ENCODE measurements around the gene CELF2. TPM values are rescaled to one million over a fixed set of nuclear protein-coding genes. Genes with fewer than 3 reads are reported as not detected.

Gene CELF2
- total RNA-seq, 1 donor from 2014 or later, result 14.4 TPM

DNA sequence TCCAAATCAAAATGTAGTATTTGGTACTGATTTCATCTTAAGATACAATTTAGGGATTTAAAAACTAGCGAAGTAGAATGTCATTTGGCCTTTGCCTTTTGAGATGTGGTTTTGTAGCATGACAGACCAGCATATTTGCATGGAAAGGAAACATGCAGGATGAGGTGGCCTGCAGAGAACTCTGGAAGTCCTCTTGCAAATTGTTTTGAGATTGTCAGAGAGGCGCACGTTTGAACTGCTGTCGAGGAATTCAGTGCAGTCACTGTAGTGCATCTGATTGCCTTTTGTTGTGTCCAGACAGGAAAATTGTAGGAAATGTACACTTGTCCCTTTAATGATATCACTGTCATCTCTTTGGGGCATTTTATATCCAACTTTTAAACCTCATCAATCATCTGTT is 136.7 kb downstream of the CELF2 start:
- Mint-ChIP-seq H3K4me1 (ENCODE audit: unreplicated experiment) (peaks cover 26% of the 10 kb centered on the region), H3K9me3 (no peaks in the 10 kb centered on the region), H3K27ac (no peak overlapping the region), H3K4me3 (no peak overlapping the region), H3K36me3 (no peaks in the 10 kb centered on the region), H3K27me3 (peaks cover 86% of the 10 kb centered on the region)
- TF ChIP-seq, protein P1, sequence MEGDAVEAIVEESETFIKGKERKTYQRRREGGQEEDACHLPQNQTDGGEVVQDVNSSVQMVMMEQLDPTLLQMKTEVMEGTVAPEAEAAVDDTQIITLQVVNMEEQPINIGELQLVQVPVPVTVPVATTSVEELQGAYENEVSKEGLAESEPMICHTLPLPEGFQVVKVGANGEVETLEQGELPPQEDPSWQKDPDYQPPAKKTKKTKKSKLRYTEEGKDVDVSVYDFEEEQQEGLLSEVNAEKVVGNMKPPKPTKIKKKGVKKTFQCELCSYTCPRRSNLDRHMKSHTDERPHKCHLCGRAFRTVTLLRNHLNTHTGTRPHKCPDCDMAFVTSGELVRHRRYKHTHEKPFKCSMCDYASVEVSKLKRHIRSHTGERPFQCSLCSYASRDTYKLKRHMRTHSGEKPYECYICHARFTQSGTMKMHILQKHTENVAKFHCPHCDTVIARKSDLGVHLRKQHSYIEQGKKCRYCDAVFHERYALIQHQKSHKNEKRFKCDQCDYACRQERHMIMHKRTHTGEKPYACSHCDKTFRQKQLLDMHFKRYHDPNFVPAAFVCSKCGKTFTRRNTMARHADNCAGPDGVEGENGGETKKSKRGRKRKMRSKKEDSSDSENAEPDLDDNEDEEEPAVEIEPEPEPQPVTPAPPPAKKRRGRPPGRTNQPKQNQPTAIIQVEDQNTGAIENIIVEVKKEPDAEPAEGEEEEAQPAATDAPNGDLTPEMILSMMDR (conservative IDR thresholded peaks at IDR 0.05), result no peak
- DNase-seq (ENCODE audit: extremely low spot score, unreplicated experiment), result no peak

DNA sequence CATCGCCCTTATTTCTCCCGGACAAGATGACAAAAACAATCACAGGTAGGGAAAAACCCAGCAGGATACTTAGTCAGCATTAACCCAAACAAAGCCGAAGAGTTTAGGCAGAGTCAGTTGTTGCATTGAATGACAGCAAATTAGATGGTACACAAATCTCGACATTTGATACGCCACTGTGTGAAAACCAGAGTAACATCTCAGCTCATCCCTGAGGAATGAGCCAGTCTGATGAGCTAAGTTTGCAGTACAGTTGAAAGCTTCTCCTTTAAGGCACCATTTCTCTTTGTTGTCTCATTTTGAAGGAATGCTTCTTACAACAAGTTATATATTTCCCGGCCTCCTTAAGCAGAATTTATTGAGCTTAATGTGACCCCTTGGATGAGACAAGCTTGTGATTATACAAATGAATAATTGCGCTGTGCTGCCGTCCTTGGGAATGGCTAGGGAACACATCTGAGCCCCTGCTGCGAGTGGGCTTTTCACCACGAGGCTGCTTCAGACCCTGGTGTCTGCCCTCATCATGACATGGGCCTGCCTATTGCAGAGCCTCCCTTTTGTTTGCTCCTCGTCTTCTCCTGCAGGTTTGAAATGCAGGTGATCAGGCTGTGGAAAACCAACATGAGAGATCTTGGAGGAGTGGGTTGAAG is 137.3 kb downstream of the CELF2 start:
- H3K4me1 Mint-ChIP-seq (ENCODE audit: unreplicated experiment), result peaks cover 21% of the 10 kb centered on the region

DNA sequence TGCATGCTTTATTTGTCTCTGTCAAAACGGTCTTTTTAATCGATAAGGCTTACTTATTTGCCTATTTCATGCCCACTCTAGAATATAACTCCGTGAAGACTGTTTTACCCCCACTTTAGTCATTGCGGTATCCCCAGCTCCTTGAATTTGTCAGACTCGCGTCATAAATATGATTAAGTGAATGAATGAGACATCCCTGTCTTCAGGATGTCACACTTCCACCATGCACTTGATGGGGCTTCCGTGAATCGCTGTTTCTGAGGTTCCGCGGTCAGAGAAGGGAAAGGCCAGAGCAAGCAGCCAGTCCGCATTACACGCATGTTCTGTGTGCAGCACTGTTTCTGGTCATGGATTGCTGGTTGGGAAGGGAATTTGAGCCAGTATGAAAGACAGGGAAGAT is 138.8 kb downstream of the CELF2 start:
- Mint-ChIP-seq H3K27me3 (peaks cover 77% of the 10 kb centered on the region), H3K27ac (no peak overlapping the region), H3K9me3 (no peaks in the 10 kb centered on the region), H3K4me3 (no peak overlapping the region), H3K4me1 (ENCODE audit: unreplicated experiment) (peaks cover 9% of the 10 kb centered on the region), H3K36me3 (no peaks in the 10 kb centered on the region)
- DNase-seq (ENCODE audit: extremely low spot score, unreplicated experiment), result no peak
- TF ChIP-seq, protein P1 (conservative IDR thresholded peaks at IDR 0.05), result no peak

More for the DNA sequence above, 137.3 kb downstream of the CELF2 start:
- Mint-ChIP-seq H3K27me3 (peaks cover 84% of the 10 kb centered on the region), H3K9me3 (no peaks in the 10 kb centered on the region), H3K36me3 (no peaks in the 10 kb centered on the region), H3K4me3 (no peak overlapping the region), H3K27ac (no peak overlapping the region)
- TF ChIP-seq, protein P1 (conservative IDR thresholded peaks at IDR 0.05), result no peak
- DNase-seq (ENCODE audit: extremely low spot score, unreplicated experiment), result no peak

DNA sequence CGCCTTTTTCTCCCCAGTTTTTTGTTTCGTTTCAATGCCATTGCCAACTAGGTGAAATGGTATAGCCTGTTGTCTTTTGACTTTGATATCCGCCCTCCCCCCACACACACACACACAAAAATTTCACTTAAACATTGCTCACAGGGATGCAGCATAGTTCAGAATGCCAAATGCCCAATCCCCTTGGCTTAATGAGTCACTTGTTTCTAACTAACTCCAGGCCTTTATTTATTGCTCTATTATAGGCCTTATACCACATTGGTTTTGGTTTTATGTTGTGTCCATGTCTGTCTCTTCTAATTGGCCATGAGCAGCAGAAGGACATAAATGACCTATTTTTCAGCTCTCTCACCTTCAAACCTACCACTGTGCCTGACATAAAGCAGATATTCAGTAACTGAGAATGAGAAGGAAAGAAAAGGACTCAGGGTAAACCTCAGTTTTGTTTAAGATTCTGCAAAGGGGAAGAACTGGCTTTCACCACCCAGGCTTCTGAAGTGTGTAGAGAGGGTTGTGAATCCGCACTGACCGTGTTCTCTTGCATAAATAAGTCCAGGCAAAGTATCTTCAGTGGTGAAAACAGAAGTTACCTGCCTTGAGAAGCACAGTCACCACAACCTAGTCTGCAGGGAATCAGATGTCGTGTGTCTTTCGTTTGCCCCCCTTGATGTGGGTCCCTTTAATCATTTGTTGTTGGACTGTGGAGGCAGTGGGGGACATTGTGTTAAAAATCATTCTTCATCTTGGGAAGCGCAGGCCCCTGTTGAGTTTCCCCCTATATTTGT is 139.8 kb downstream of the CELF2 start:
- no peak for DNase-seq (ENCODE audit: extremely low spot score, unreplicated experiment)
- TF ChIP-seq, protein P1 (conservative IDR thresholded peaks at IDR 0.05), result no peak
- Mint-ChIP-seq H3K4me3 (no peak overlapping the region), H3K27ac (no peak overlapping the region), H3K36me3 (peaks cover 5% of the 10 kb centered on the region), H3K27me3 (peaks cover 82% of the 10 kb centered on the region), H3K9me3 (peaks cover 4% of the 10 kb centered on the region), H3K4me1 (ENCODE audit: unreplicated experiment) (peaks cover 9% of the 10 kb centered on the region)

DNA sequence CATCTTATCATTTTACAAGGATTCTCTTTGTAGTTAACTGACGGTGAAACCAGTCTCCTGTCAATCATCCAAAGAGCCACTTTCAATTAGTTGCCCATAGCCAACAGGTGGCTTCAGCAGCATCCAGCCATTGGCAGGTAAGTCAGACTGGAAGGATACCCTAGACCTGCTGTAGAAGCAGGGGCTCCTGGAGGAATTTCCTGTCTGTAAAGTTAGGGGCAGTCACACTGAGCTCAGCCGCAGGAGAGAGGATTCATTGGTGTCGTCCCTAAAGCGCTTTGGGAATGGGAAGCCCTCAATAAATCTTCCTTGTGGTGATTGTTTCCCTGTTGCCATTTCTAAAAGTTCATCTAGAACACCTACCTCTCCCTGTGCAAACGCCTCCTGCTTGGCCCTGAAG is 140.4 kb downstream of the CELF2 start:
- Mint-ChIP-seq H3K27ac (no peak overlapping the region), H3K4me1 (ENCODE audit: unreplicated experiment) (peaks cover 9% of the 10 kb centered on the region), H3K36me3 (peaks cover 5% of the 10 kb centered on the region), H3K9me3 (peaks cover 4% of the 10 kb centered on the region), H3K27me3 (peaks cover 83% of the 10 kb centered on the region), H3K4me3 (no peak overlapping the region)
- TF ChIP-seq, protein P1 (conservative IDR thresholded peaks at IDR 0.05), result no peak
- DNase-seq (ENCODE audit: extremely low spot score, unreplicated experiment), result no peak

Measured in type B pancreatic cell (in vitro differentiated cells).